ENCODE results near the gene OTUD3. TPM values are rescaled to one million over a fixed set of nuclear protein-coding genes. Genes with fewer than 3 reads are reported as not detected.

Gene OTUD3
- total and polyA plus RNA-seq, 2 experiments from 2014 or later = 1.8 to 3.2 TPM

- Histone ChIP-seq H4K20me1 (ENCODE audit: insufficient read depth) (no peaks in the 10 kb centered on the region), H3F3A (ENCODE audit: insufficient read depth) (no peaks in the 10 kb centered on the region), H3K4me1 (ENCODE audit: insufficient read depth) (peaks cover 4% of the 10 kb centered on the region; the same call in 1 of the 2 replicates), H3K4me2 (ENCODE audit: unreplicated experiment) (no peak overlapping the region), H3K9me2 (ENCODE audit: insufficient read depth) (no peaks in the 10 kb centered on the region), H3K79me2 (ENCODE audit: insufficient read depth) (no peaks in the 10 kb centered on the region), H3K4me3 (no peak overlapping the region), H3K9ac (no peak overlapping the region), H3K9me3 (ENCODE audit: low read depth) (no peaks in the 10 kb centered on the region), H3K27ac (no peak overlapping the region), H3K36me3 (ENCODE audit: low read depth) (no peaks in the 10 kb centered on the region), H2AFZ (no peak overlapping the region), H3K27me3 (replicated peaks; ENCODE audit: insufficient read depth) (no peaks in the 10 kb centered on the region)
- 0 to 5% methylated on average over 2 of the region's 2 CpGs for WGBS, 2 experiments (ENCODE audit: low coverage in 1 of 2, low lambda C conversion rate in 2 of 2, missing lambda C conversion rate in 2 of 2)
- DNase-seq = no peak
- TF ChIP-seq EZH2 (IDR thresholded peaks at IDR 0.05; ENCODE audit: insufficient read depth, poor library complexity, severe bottlenecking) (no peak), EZH2phosphoT487 (IDR thresholded peaks at IDR 0.05; ENCODE audit: insufficient read depth, low read depth) (no peak)
- in situ Hi-C loops (cut with MboI) = no loop called here
Measured at GRCh38 chr1:19945914-19946313, 63.7 kb downstream of the OTUD3 start.

- Histone ChIP-seq H3K27ac (no peak overlapping the region), H2AFZ (no peak overlapping the region), H3K9me3 (ENCODE audit: low read depth) (no peaks in the 10 kb centered on the region), H4K20me1 (ENCODE audit: insufficient read depth) (no peaks in the 10 kb centered on the region), H3K4me1 (ENCODE audit: insufficient read depth) (peaks cover 4% of the 10 kb centered on the region; the same call in 1 of the 2 replicates), H3K4me2 (ENCODE audit: unreplicated experiment) (no peak overlapping the region), H3K27me3 (replicated peaks; ENCODE audit: insufficient read depth) (no peaks in the 10 kb centered on the region), H3K79me2 (ENCODE audit: insufficient read depth) (no peaks in the 10 kb centered on the region), H3K4me3 (no peak overlapping the region), H3K9me2 (ENCODE audit: insufficient read depth) (no peaks in the 10 kb centered on the region), H3K9ac (no peak overlapping the region), H3K36me3 (ENCODE audit: low read depth) (no peaks in the 10 kb centered on the region), H3F3A (ENCODE audit: insufficient read depth) (no peaks in the 10 kb centered on the region)
- TF ChIP-seq EZH2 (IDR thresholded peaks at IDR 0.05; ENCODE audit: insufficient read depth, poor library complexity, severe bottlenecking) = no peak
- no peak for TF ChIP-seq EZH2phosphoT487 (IDR thresholded peaks at IDR 0.05; ENCODE audit: insufficient read depth, low read depth)
- in situ Hi-C loops (cut with MboI) = no loop called here
- 49 to 52% methylated on average over 6 of the region's 6 CpGs for WGBS, 2 experiments (ENCODE audit: low coverage in 1 of 2, low lambda C conversion rate in 2 of 2, missing lambda C conversion rate in 2 of 2)
- no peak for DNase-seq
Measured at GRCh38 chr1:19946331-19946751, 64.1 kb downstream of the OTUD3 start.

- in situ Hi-C loops (cut with MboI) = no loop called here
- no peaks in the 10 kb centered on the region for H3K36me3 ChIP-seq (ENCODE audit: low read depth)
- no peak overlapping the region for H2AFZ ChIP-seq
- no peaks in the 10 kb centered on the region for H3K27me3 ChIP-seq (replicated peaks; ENCODE audit: insufficient read depth)
- H3K9me2 ChIP-seq (ENCODE audit: insufficient read depth) = no peaks in the 10 kb centered on the region
- peaks cover 4% of the 10 kb centered on the region; the same call in 1 of the 2 replicates for H3K4me1 ChIP-seq (ENCODE audit: insufficient read depth)
- no peak overlapping the region for H3K4me2 ChIP-seq (ENCODE audit: unreplicated experiment)
- no peak for DNase-seq
- no peaks in the 10 kb centered on the region for H4K20me1 ChIP-seq (ENCODE audit: insufficient read depth)
- TF ChIP-seq EZH2phosphoT487 (IDR thresholded peaks at IDR 0.05; ENCODE audit: insufficient read depth, low read depth) (no peak), EZH2 (IDR thresholded peaks at IDR 0.05; ENCODE audit: insufficient read depth, poor library complexity, severe bottlenecking) (no peak)
- H3K9ac ChIP-seq = no peak overlapping the region
- no peaks in the 10 kb centered on the region for H3K79me2 ChIP-seq (ENCODE audit: insufficient read depth)
- no peak overlapping the region for H3K27ac ChIP-seq
- no peaks in the 10 kb centered on the region for H3F3A ChIP-seq (ENCODE audit: insufficient read depth)
- 63 to 66% methylated on average over 3 of the region's 3 CpGs for WGBS, 2 experiments (ENCODE audit: low coverage in 1 of 2, low lambda C conversion rate in 2 of 2, missing lambda C conversion rate in 2 of 2)
- no peak overlapping the region for H3K4me3 ChIP-seq
- no peaks in the 10 kb centered on the region for H3K9me3 ChIP-seq (ENCODE audit: low read depth)
Measured at GRCh38 chr1:19946971-19947370, 64.8 kb downstream of the OTUD3 start.

DNA sequence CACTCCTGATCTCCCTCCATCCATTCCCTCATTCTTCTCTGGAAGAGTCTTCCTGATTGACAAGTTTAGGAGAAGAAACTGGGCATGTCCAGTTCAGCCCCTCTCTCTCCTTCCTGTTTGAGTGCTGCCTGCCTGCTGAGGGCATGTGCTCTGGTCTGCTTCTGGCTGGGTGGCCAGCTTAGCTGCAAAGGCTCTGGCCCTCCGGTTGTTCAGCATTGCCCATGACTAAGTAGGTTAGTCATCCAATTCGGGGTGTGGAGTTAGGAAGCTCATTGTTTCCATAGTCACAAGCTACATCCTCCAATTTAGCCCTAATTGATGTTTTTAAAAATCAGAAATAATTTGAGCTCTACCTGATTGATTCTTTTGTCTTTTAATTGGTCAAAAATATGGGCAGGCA is 66.8 kb downstream of the OTUD3 start:
- 2 to 4% methylated on average over 2 of the region's 2 CpGs for WGBS, 2 experiments (ENCODE audit: low coverage in 1 of 2, low lambda C conversion rate in 2 of 2, missing lambda C conversion rate in 2 of 2)
- peak overlapping the region; percentile 70 for H2AFZ ChIP-seq
- no peaks in the 10 kb centered on the region for H3F3A ChIP-seq (ENCODE audit: insufficient read depth)
- H3K9ac ChIP-seq = no peak overlapping the region
- DNase-seq = peak; percentile 95
- H3K27ac ChIP-seq = peak overlapping the region; percentile 36
- H3K79me2 ChIP-seq (ENCODE audit: insufficient read depth) = no peaks in the 10 kb centered on the region
- no peak overlapping the region for H3K4me2 ChIP-seq (ENCODE audit: unreplicated experiment)
- no peaks in the 10 kb centered on the region for H3K9me2 ChIP-seq (ENCODE audit: insufficient read depth)
- in situ Hi-C loops (cut with MboI) = no loop called here
- no peaks in the 10 kb centered on the region for H3K9me3 ChIP-seq (ENCODE audit: low read depth)
- H3K27me3 ChIP-seq (replicated peaks; ENCODE audit: insufficient read depth) = 0 out of 2 replicates have a peak, but pooled peaks cover 5% of the 10 kb centered on the region
- H3K36me3 ChIP-seq (ENCODE audit: low read depth) = no peaks in the 10 kb centered on the region
- H3K4me3 ChIP-seq = no peak overlapping the region
- TF ChIP-seq EZH2phosphoT487 (IDR thresholded peaks at IDR 0.05; ENCODE audit: insufficient read depth, low read depth) (no peak), EZH2 (IDR thresholded peaks at IDR 0.05; ENCODE audit: insufficient read depth, poor library complexity, severe bottlenecking) (no peak)
- peaks cover 4% of the 10 kb centered on the region; the same call in 1 of the 2 replicates for H3K4me1 ChIP-seq (ENCODE audit: insufficient read depth)
- H4K20me1 ChIP-seq (ENCODE audit: insufficient read depth) = no peaks in the 10 kb centered on the region

DNA sequence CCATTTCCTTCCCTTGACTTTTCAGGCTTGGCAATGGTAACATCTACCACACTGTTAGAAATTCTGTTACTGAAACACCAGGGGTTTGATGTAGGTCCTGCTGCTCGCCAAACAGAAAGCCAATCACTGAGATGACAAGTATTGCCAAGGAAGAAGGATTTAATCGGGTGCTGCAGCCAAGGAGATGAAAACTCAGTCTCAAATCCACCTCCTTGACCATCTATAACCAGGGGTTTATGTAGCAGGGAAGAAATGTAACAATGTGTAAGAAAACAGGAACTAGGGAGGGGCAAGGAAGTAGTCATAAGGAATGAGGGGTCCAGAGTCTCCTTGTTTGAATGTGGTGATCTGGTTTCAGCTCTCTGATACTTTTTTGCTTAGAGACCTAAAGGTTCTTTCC is 71.9 kb downstream of the OTUD3 start:
- no peaks in the 10 kb centered on the region for H3K9me2 ChIP-seq (ENCODE audit: insufficient read depth)
- 16 to 20% methylated on average over 2 of the region's 2 CpGs for WGBS, 2 experiments (ENCODE audit: low coverage in 1 of 2, low lambda C conversion rate in 2 of 2, missing lambda C conversion rate in 2 of 2)
- no peak for DNase-seq
- H3K4me1 ChIP-seq (ENCODE audit: insufficient read depth) = no peaks in the 10 kb centered on the region
- no peak overlapping the region for H3K9ac ChIP-seq
- no peak overlapping the region for H3K4me3 ChIP-seq
- H2AFZ ChIP-seq = no peak overlapping the region
- no peak overlapping the region for H3K4me2 ChIP-seq (ENCODE audit: unreplicated experiment)
- no peaks in the 10 kb centered on the region for H3K79me2 ChIP-seq (ENCODE audit: insufficient read depth)
- TF ChIP-seq EZH2 (IDR thresholded peaks at IDR 0.05; ENCODE audit: insufficient read depth, poor library complexity, severe bottlenecking) (no peak), EZH2phosphoT487 (IDR thresholded peaks at IDR 0.05; ENCODE audit: insufficient read depth, low read depth) (no peak)
- H3K36me3 ChIP-seq (ENCODE audit: low read depth) = no peaks in the 10 kb centered on the region
- H3F3A ChIP-seq (ENCODE audit: insufficient read depth) = no peaks in the 10 kb centered on the region
- H3K27me3 ChIP-seq (replicated peaks; ENCODE audit: insufficient read depth) = peaks cover 23% of the 10 kb centered on the region
- no peak overlapping the region for H3K27ac ChIP-seq
- H3K9me3 ChIP-seq (ENCODE audit: low read depth) = no peaks in the 10 kb centered on the region
- H4K20me1 ChIP-seq (ENCODE audit: insufficient read depth) = no peaks in the 10 kb centered on the region
- in situ Hi-C loops (cut with MboI) = no loop called here

Data from GM23248 (cell line).